Astrocyte (in vitro differentiated cells and primary cell): Measurements from ENCODE around the gene C21orf58.

ENCODE experiments used
- EZH2 ChIP-seq: IDR thresholded peaks from 2 replicates; pipeline ENCODE4 v1.6.1; 2012; ENCODE audit warnings: mild to moderate bottlenecking, low read length, inconsistent platforms; ENCODE audit not compliant: insufficient read depth
- TF ChIP-seq, protein P1 (sequence below): IDR thresholded peaks from 2 replicates; pipeline ENCODE4 v1.5.1; 2011; ENCODE audit warnings: low read depth, mild to moderate bottlenecking, inconsistent platforms, low read length, moderate library complexity; ENCODE audit not compliant: insufficient read depth

DNA sequence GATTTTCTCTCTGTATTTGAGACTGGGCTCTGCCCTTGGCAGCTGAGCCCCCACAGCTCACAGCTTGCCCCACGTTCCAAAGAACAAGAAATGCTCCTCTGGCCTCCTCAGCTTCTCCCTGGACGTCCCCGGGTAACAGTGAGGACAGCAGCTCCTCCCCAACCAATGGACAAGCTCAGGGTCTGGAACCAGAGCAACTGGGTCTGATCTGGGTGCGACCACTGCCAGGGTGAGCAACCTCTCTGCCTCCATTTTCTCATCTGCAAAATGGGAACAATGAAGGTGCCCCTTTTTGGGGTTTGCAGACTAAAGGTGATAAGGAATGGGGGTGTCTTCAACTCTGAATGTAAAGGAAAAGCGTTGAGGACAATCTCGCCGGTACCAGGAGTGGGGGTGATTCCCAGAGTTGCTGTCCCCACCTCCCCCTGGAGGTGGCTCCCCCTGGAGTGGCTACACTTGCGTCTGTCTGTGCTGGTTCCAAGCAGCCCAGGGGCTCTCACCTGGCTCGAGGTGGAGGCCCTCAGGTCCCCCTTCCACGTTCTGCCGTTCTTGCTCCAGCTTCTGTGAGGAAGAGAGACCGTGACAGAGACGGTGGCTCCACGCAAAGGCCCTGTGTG, 6.9 kb downstream of the C21orf58 start:
- TF ChIP-seq, protein P1, sequence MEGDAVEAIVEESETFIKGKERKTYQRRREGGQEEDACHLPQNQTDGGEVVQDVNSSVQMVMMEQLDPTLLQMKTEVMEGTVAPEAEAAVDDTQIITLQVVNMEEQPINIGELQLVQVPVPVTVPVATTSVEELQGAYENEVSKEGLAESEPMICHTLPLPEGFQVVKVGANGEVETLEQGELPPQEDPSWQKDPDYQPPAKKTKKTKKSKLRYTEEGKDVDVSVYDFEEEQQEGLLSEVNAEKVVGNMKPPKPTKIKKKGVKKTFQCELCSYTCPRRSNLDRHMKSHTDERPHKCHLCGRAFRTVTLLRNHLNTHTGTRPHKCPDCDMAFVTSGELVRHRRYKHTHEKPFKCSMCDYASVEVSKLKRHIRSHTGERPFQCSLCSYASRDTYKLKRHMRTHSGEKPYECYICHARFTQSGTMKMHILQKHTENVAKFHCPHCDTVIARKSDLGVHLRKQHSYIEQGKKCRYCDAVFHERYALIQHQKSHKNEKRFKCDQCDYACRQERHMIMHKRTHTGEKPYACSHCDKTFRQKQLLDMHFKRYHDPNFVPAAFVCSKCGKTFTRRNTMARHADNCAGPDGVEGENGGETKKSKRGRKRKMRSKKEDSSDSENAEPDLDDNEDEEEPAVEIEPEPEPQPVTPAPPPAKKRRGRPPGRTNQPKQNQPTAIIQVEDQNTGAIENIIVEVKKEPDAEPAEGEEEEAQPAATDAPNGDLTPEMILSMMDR: no peak
- TF ChIP-seq EZH2: no peak
